ENCODE data around the gene RNF26.

The RNF26 gene

DNA sequence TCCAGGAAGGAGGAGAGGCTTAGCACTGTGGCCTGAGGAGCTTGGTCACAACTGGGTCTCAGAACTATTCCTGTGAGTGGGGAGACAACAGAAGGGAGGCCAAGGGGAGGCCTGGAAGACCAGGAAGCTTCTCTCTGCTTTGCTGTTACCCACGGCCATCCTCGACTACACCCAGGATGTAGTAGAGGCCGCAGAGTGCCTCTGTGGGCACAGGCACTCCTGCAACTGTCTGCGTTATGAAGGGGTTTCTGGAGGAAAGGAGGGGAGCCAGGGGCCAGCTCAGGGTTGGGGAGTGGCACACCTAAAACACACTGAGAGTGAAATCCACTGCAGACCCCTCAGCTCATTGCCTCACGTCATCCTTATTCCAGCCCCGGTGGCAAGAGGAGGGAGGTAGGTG lies 16.0 kb downstream of the RNF26 start:
- no peak for DNase-seq (ENCODE audit: low read depth in 2 of 3, low spot score in 2 of 3)

DNA sequence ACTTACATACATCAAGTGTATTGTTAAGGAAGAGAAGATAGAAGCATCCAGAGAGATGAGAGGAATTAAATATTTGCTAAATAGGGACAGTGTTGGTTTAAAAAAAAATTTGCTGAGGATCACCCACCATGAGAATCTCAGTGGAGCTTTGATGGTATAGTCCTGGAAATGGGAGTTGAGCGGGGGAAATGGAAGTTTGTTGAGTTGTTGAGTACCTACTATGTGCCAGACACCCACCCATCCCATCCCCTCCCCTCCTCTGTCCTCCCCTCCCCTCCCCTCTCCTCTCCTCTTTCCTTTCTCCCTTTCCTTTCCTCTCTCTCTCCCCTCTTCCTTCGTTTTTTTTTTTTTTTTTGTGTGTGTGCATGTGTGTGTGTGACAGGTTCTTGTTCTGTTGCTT lies 16.9 kb downstream of the RNF26 start:
- DNase-seq (ENCODE audit: low read depth in 2 of 3, low spot score in 2 of 3) = no peak

DNA sequence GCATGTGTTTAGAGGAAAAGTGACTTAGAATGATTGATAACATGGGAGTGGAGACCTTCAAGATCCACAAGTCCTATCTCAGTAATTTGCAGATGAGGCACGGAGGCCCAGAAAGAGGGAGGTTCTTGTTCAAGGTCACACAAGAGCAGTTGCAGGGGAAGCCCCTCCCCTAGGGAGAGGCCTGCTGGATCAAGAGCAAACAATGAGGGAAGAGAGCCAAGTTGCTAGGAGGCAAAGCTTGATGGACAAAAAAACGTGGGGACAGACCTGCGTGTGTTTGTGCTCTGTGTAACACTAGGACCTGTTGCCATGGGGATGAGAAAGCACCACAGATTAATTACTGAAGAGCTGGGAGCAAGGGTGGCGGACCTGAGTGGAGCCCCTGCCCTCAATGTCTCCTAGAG lies 18.5 kb downstream of the RNF26 start:
- no peak for DNase-seq (ENCODE audit: low read depth in 2 of 3, low spot score in 2 of 3)

DNA sequence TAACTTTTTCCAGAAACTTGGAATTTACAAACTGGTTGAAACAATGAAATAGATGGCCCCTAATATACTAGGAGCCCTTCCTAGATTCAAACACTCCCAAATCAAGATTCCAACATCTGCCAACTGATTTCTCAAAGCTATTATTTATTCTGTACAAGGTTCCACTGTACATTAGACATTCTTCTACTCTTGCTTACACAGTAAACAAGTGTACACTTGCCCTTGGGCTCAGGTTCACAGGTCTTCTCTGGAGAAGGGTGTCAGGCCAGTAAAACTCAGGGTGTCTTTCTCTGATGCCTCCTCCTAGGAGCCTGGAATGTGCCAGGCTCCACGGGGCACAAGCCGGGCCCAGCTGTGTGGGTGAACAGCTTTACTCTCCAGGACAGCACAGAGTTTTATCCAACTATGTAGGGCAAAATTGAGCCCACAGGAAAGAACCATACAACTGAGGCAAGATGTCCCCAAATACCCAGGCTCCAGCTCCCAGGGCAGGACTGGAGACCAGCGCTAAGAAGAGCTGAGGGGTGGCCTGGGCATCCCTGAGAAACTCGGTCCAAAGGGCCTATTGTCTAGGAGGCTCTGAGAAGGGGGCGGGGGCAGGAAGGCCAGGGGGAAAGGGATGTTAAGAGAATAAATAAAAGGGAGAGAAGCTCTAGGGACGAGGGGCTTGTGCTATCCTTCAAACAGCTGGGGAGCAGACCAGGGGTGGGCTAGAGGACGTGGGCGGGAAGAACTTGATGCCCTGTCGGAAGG lies 20.9 kb downstream of the RNF26 start:
- no peak for DNase-seq (ENCODE audit: low read depth in 2 of 3, low spot score in 2 of 3)

DNA sequence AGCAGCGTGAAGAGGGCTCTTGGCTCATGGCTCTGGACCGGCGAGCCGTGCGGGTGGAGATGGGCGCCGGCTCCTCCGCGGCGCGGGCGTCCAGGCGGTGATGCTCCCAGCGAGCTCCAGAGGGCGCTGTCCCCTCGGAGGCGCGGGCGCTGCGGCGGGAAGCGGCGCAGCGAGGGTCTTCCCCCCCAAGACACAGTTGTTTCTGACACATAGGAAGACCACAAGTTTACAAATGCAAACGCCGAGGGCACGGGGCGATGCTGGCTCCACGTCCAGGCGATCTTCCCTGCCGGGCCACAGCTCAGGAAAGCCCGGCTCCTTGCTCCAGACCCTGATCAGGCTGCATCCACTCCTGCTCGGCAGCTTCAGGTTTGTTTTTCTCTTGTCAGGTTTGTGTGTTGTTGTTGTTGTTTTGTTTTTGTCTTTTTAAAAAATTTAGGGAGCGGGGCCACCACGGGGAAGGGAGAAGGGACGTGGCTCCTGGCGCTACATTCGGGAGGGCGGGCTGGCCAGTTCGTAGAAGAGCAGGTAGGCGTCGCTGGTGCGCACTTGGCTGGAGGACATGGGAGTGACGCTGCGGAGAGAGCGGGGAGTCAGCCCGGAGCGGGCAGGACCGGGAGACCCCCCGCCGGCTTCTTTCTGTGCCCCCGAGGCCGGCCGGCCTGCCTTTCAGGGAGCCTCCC lies 22.2 kb downstream of the RNF26 start:
- peak in 2 of 3 experiments; percentile 42 to 56 for DNase-seq (ENCODE audit: low read depth in 2 of 3, low spot score in 2 of 3)

DNA sequence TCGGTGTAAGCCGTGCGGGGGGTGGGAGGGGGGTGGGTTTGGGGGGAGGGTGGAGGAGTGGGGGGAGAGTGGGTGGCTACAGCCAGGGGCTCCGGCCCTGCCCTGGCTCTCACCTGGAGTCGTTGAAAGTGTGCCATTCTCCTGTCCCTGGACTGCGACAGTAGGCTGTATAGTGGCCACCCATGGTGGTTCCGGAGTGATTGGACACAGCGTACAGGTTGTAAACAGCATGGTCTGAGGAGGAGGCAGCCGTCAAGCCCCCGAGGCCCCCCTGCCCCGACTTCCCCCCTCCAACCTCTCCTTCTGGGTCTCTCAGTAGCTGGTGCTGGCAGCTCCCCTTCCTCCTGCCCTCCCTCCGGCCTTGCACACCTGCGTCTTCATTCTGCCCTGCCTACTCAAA lies 22.7 kb downstream of the RNF26 start:
- DNase-seq (ENCODE audit: low read depth in 2 of 3, low spot score in 2 of 3) = no peak

DNA sequence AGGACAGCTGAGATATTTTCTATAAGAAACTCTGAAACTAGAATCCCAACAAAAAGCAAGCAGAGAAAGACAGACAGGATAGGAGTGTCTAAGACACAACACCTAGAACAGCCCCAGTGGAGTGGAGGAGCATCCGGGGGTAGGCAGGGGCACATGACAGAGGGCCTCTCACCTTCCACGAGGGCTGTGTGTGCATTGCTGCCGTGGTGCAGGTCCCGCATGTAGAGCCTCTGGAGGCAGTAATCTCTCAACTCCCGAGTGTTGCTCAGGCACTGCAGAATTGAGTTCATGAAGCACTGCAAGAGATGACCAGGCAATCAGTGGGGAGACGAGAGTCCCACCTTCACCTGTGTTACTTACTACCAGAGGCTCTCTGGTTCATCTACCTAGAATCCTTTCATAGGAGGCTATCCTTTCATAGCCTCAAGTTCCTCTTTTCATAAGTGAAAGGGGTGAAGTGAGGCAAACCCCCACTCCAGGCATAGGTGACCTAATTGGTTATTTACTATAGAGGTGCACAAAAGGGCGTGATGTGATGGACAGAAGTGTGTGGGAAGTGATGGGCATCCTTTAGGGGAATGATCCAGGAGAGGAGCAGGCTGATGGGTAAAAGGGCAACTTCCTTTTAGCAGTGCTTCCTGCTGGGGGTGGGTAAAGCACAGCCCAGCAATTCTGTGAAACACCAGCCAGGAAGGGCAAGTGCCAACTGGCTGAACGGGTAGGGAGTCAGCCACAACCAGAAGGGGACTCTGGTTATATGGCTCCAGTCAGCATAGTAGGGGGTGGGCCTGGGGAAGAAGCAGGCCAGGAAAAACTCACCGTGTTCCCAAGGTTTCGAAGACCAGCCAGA lies 25.3 kb downstream of the RNF26 start:
- no peak for DNase-seq (ENCODE audit: low read depth in 2 of 3, low spot score in 2 of 3)

DNA sequence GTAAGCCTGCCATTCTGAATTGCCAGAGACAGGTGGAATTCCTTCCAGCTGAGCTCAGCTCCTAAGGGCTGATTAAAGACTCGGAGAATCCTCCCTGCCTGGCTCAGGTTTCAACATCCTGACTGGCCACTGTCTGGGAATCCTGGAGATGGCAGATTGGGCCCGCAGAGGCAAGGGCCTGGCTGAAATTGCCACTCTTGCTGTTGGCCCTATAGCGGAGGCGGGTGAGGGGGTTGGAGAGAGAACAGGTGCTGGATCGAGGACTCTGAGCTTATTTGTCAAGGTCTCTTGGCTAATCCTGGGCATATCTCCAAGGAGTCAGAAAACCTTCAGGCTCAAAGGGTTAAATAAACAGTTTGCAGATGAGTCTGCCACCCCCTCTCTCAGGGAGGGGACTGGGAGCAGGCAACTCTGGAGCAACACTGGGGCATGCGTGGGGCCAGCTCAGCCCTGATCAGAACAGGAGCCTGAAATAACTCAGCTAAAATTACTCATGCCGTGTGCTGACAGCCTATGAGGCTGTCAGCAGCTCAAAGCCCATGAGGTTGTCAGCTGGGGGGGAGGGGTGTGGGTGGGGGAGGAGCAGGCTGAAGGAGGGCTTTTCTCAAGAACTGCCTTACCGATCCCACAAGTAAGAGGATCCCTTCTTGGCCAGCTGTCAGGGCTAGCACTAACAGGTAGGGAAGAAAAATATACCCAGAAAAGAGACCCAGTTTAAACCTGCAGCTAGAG lies 26.9 kb downstream of the RNF26 start:
- DNase-seq (ENCODE audit: low read depth in 2 of 3, low spot score in 2 of 3) = peak in 1 of 3 experiments; percentile 37

DNA sequence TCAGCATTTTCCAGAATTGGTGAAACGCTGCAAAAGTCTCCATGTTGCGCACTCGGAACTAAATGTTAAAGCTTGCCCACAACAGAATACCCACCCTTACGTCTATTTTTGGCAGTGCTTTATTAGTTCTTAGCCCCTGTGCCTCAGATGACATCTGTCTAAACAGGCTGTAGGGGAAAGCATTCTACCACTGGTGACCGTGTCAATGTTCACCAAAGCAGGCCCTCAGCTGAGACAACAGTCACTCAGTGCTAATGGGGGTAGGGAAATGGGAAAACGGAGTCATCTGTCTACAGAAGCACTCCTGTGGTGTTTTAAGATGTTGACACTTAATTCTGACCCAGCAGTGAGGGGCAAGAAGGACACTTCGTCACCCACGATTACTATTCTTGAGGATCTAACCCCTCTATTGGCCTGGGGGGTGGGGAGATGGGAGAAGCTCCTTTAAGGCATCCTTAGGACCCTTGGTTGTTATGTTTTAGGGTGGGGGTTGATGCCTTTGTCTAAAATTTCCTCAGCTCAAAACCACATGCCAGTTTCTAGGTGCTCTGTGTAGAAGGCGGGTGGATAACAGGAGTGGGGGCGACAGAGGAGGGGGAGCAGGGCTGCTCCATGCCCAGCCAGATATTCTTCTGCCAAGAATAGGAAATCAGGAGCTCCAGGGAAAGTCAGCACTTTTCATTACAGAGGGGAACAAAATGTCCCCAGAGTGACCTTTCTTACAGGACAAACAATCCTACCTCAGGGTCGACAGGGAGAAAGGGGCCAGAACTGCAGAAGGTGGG lies 27.8 kb downstream of the RNF26 start:
- DNase-seq (ENCODE audit: low read depth in 2 of 3, low spot score in 2 of 3) = no peak

DNA sequence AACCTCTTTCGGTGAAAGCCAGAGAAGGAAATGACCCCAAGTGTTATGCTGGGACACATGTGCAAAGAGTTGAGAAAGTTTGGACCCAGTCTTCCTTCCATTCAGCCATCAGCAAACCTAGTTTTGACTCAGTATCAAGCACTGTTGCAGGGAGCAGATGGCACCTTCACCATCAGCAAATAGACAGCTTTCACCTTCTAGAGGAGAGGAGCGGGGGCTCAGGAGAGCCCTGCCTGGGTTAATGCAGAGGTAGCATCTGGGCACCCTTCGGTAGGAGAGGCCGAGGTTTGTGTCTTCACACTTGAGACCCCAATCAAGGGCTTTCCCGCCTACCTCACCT lies 28.4 kb downstream of the RNF26 start:
- no peak for DNase-seq (ENCODE audit: low read depth in 2 of 3, low spot score in 2 of 3)

DNA sequence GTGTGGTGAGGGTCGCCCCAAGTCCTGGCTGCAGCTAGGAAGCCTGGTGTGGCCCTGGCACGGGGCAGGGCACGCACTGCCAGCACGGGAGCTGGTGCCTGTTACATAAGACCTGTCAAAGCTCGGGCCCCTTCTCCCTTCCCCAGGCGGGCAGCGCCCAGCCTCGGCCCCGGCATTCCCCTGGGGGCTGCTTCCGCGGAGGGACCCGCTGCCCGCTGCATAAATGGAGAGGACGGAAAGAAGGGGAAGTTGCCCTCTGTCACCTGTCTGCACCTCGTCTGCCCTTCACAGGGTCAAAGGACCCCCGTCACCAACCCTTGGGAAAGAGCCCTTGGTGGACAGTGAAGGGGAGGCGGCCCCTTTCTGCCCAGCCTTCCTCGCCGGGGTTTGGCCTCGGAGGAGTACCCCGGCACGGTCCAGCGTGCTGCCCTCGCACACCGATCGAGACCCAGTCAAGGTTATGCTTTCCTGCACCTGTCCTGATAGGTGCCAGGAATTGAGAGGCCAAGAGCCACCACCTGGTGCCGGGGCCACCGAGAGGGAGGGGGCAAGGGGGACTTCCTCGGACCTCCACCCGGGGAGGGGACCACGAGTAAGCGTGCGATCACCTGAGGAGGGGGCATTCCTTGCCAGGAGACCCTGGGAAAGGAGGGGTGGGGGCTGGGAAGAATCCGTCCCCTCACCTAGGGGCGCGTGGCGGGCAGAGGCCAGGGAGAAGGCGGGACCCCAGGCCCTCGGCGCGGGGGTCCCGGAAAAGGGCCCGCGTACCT lies 28.9 kb downstream of the RNF26 start:
- no peak for DNase-seq (ENCODE audit: low read depth in 2 of 3, low spot score in 2 of 3)

DNA sequence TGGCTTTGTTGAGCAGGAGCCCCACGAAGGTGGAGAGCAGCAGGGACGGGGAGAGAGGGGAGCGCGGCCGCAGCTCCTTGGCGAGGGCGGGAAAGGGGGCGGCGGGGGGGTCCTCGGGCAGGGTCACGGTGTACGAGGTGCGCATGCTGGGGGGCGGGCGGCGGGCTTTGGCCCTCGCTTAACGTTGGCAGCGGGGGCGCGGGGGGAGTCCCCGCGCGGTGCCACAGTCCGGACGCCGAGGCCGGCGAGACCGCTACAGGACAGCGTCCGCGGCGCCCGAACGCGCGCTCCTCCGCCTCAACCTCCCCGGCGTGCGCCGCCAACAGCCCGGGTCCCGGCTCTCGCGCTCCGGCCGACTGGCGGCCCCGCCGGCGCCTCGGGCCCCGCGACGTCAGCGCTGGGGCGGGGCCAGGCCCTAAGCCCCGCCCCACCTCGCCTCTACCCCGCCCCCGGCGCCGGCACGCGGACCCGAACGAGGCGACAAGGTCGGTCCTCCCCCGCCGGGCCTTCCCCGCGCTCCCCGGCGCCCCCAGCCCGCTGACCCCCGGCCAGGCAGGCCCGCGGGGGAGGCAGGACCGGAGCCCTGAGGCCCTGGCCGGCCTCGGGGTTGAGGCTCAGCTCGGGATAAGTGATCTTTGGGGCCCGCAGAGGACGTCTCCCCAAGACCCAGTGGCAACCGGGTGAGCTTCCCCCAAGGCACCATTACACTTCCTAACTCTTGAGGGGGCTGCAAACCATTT lies 29.7 kb downstream of the RNF26 start:
- peak in 1 of 3 experiments; percentile 22 for DNase-seq (ENCODE audit: low read depth in 2 of 3, low spot score in 2 of 3)

DNA sequence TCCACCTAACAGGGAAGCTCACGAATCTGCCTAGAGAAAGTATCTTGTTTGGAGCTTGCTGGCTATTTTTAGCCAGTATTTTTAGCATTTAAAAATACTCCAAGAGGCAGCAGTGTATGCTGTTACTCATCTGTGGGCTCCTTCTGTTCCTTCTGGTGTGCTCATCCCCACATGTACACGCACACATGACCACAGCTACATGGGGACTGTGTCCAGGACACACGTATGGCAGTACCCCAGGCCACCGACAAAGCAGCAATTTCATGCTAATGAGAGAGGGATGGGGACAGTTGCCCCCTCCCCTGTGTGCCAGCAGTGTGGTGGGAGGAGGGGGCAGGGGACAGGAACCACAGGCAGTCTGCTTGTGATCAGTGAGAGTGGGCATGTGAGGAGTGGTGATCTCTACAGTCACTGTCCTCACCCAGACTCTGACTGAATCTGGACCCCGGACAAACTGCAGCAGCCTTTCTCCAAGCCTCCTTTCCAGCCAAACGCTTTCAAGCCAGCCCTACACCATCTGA lies 30.8 kb downstream of the RNF26 start:
- no peak for DNase-seq (ENCODE audit: low read depth in 2 of 3, low spot score in 2 of 3)

DNA sequence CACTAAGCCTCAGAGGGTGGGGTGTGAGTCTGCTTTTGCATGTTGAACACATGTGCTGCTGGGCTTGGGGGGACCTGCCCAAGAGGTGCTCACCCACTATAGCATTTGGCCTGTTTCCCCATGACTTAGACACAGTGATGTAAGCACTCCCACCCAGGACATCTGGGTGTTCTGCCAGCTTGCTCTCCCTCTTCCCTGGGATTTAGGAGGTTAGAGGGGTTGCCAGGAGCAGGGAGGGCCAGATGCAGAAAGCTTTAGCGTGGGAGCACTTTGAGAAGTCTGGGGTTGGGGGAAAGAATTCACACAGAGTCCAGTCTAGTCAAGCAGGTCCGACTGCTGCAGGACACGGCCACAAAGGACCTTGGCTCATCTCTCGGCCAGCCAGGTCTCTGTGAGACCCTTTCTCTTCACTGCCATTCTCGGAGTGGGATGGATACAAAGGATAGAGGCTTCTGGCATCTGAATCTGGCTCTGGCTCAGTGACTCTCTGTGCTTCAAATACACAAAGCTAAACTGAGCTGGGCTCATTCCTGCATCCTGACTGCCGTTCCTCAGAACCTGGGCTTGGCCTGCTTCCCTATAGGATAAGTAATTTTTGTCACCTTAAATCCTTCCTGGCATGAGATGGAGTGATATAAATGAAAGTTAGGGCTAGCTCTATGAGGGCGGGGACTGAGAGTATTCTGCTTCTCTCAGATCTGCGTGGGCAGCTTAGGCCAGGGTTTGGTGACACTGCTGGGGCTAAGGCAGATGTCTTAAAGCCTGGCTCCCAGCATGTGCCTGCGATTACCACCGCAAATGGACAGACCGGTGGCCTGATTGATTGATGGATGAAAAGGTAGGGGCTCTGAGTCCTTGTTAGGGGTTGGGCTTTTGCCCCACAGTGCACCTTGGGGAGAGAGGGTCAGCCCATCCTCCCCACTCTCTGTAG lies 32.6 kb downstream of the RNF26 start:
- DNase-seq (ENCODE audit: low read depth in 2 of 3, low spot score in 2 of 3) = no peak

DNA sequence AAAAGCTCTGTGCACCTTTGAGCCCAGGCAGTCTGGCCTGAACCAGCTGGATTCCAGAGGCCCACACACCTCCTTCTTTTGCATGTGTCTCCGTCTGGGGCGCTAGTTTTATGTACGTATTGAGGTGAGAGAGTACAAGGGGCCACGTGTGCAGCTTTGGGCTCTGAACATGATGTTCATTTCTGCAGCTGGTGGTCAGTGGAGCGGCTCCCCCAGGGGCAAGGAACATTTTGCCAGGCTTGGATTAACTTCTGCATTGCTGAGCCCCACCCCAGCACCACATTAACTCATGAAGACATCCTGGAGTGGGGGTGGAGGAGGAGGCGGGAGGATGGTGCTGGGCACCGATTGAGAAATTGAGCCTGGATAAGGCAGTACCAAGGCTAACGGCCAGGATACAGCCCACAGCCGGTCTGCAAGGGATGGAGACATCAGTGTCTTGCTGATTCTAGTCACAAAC lies 33.4 kb downstream of the RNF26 start:
- no peak for DNase-seq (ENCODE audit: low read depth in 2 of 3, low spot score in 2 of 3)

DNA sequence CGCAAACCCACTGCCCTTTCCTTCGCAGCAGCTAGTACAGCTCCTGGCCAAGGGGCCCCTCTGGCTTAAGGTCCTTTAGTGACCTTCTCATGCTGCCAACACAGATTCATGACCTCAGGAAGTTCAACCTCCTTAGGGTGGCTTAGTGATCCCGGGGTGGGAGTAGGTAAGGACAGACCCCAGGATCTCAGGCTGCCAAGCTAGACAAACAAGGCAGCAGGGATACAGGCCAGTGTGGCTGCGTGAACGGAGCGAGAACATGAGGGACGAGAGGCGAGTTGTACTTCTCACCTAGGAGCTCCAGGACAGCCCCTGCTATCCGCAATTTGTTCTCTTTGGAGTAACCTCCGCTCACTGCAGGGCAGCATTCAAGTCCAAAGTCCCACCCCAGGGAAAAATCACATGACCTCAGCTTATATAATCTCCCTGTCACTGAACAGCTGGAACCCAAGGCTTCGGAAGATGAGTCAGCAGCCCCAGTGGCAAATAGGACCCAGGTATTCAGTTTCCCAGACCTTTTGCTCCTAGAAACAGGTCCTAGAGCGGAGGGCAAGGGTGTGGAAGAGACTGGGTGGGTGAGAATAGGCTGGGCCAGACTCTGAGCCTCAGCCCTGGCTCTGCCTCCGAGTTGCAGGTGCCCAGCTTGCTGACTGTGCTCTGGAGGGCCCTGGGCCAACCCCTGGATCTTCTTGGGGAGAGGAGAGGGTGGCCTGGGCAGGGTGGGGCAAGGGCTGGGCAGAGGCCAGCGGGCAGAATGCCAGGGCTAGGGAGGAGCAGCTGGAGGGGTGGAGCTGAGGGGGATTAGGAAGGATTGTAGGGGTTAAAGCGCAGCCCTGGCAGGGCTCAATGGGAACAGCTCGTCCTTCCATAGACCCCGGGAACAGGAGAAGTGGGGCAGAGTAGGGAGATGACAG lies 34.1 kb downstream of the RNF26 start:
- no peak for DNase-seq (ENCODE audit: low read depth in 2 of 3, low spot score in 2 of 3)

Measured in activated CD8-positive, alpha-beta memory T cell treated with anti-CD3 and anti-CD28 coated beads for 48 hours (primary cell).